ENCODE measurements around the gene SCP2. TPM values are rescaled to one million over a fixed set of nuclear protein-coding genes. Genes with fewer than 3 reads are reported as not detected.
A peak's percentile ranks its signal among the peaks of the same experiment; 100 is the strongest.

Gene SCP2, protein sequence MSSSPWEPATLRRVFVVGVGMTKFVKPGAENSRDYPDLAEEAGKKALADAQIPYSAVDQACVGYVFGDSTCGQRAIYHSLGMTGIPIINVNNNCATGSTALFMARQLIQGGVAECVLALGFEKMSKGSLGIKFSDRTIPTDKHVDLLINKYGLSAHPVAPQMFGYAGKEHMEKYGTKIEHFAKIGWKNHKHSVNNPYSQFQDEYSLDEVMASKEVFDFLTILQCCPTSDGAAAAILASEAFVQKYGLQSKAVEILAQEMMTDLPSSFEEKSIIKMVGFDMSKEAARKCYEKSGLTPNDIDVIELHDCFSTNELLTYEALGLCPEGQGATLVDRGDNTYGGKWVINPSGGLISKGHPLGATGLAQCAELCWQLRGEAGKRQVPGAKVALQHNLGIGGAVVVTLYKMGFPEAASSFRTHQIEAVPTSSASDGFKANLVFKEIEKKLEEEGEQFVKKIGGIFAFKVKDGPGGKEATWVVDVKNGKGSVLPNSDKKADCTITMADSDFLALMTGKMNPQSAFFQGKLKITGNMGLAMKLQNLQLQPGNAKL
- polyA plus RNA-seq (2011; rRNA removed) (74.7 and 124 TPM in 2 replicates), polyA plus RNA-seq (2017; fragmentation: RNase III; extraction: RNeasy Plus Mini Kit Qiagen cat#74134 plus additional on column Dnase treatment) (73.8 to 89.3 TPM (median 79.0 TPM) in 3 replicates), polyA minus RNA-seq (2011; rRNA and poly(A)+ RNA removed) (20.9 and 38.8 TPM in 2 replicates)
- 14.7 and 14.9 TPM in 2 replicates for polyA plus RNA-seq (2012; cell fraction: cytosol; rRNA removed)
- polyA plus RNA-seq (2012; cell fraction: nucleus; rRNA removed): 4.4 and 6.3 TPM in 2 replicates

DNA sequence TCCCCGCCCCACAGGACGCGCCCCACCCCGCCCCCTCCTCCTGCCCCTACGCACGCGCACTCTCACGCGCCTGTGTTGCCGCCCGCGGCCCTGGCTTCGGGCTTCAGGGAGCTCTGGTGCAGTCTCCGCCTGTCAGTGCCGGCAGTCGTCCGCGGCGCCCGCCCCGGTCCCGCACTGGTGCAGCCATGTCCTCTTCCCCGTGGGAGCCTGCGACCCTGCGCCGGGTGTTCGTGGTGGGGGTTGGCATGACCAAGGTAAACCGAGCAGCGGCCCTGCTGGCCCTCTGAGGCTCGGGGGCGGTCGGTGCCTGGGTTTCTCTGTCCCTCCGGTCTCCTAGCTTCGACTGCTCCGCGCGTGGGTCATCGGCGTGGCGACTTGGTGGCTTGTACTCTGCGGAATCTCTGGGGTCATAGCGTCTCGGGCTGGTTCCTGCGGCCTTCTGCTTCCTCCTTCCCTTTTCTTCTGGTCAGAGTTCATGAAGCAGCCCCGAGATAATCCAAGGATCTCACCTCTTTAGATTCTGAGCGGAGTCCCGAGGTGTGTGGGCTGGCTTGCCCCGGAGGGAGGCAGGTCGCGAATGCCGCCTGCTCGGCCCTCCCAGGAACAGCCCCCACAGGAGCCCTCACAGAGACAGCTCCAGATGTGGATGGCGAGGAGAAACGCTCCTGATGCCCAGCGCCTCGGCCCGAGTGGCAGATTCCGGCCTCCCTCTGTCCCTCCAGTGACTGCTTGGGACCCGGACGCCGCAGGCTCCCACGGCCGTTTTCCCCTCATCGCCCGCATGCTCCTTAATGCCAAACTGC lies at the start of gene SCP2:
Gene SCP2, plus strand, starts transcription at position 65 of the 803 bp plus-strand sequence. Its CDS starts 121 bp downstream, at position 186.
- ATAC-seq: peak; percentile 94 to 98
- 4% methylated on average over 21 of the region's 65 CpGs for WGBS (ENCODE audit: missing lambda C conversion rate)
- DNase-seq (ENCODE audit: low read depth in 1 of 2, low spot score in 1 of 2): peak; percentile 60 to 67
- POLR2A ChIA-PET: interaction anchor here (0.6 kb wide), 1 partner anchor 9 kb away, joined by 4 read pairs; no protein-coding TSS in a partner anchor
- peak within 1 kb of the TSS; percentile 85 for H3K4me2 ChIP-seq
- H3K27ac ChIP-seq: peak within 1 kb of the TSS; percentile 69 to 98
- H3K9me3 ChIP-seq: no peaks in the 10 kb centered on the region
- FAIRE-seq: no peak
- peak within 1 kb of the TSS; percentile 66 for H3K4me3 ChIP-seq
- peaks cover 6% of the 10 kb centered on the region; the same call in 1 of the 3 replicates for H3K4me1 ChIP-seq
- CTCF ChIA-PET: interaction anchor here (1.5 kb wide), 1 partner anchor 10 kb away, joined by 4 read pairs; no protein-coding TSS in a partner anchor
- no peak for TF ChIP-seq NPAS2 (CRISPR knock-in tag; IDR thresholded peaks at IDR 0.05; ENCODE audit: borderline replicate concordance)
- TF ChIP-seq, protein P1, sequence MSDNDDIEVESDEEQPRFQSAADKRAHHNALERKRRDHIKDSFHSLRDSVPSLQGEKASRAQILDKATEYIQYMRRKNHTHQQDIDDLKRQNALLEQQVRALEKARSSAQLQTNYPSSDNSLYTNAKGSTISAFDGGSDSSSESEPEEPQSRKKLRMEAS (IDR thresholded peaks at IDR 0.05): peak; percentile 41; the same call in 1 of the 2 replicates
- TF ChIP-seq EHMT2 (IDR thresholded peaks at IDR 0.05; ENCODE audit: low read depth): no peak
- TF ChIP-seq ESRRA (IDR thresholded peaks at IDR 0.05; ENCODE audit: borderline replicate concordance, low read length): no peak
- peak; percentile 42 for TF ChIP-seq POLR2A (IDR thresholded peaks at IDR 0.05; ENCODE audit: low read length)
- TF ChIP-seq HOXB5 (CRISPR knock-in tag; IDR thresholded peaks at IDR 0.05): no peak
- no peak for TF ChIP-seq RAD21 (conservative IDR thresholded peaks at IDR 0.05 in 1 of 2, IDR thresholded peaks at IDR 0.05 in 1 of 2)
- TF ChIP-seq, protein P2, sequence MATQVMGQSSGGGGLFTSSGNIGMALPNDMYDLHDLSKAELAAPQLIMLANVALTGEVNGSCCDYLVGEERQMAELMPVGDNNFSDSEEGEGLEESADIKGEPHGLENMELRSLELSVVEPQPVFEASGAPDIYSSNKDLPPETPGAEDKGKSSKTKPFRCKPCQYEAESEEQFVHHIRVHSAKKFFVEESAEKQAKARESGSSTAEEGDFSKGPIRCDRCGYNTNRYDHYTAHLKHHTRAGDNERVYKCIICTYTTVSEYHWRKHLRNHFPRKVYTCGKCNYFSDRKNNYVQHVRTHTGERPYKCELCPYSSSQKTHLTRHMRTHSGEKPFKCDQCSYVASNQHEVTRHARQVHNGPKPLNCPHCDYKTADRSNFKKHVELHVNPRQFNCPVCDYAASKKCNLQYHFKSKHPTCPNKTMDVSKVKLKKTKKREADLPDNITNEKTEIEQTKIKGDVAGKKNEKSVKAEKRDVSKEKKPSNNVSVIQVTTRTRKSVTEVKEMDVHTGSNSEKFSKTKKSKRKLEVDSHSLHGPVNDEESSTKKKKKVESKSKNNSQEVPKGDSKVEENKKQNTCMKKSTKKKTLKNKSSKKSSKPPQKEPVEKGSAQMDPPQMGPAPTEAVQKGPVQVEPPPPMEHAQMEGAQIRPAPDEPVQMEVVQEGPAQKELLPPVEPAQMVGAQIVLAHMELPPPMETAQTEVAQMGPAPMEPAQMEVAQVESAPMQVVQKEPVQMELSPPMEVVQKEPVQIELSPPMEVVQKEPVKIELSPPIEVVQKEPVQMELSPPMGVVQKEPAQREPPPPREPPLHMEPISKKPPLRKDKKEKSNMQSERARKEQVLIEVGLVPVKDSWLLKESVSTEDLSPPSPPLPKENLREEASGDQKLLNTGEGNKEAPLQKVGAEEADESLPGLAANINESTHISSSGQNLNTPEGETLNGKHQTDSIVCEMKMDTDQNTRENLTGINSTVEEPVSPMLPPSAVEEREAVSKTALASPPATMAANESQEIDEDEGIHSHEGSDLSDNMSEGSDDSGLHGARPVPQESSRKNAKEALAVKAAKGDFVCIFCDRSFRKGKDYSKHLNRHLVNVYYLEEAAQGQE (IDR thresholded peaks at IDR 0.05): no peak
- TF ChIP-seq POLR2AphosphoS2 (conservative IDR thresholded peaks at IDR 0.05; ENCODE audit: low read length): no peak
- peak; percentile 60 for TF ChIP-seq PHF8 (IDR thresholded peaks at IDR 0.05; ENCODE audit: borderline replicate concordance, low read depth)
- no peak for TF ChIP-seq HOXA7 (CRISPR knock-in tag; IDR thresholded peaks at IDR 0.05)
- no peak for TF ChIP-seq HDAC2 (IDR thresholded peaks at IDR 0.05)
- TF ChIP-seq, protein P3, sequence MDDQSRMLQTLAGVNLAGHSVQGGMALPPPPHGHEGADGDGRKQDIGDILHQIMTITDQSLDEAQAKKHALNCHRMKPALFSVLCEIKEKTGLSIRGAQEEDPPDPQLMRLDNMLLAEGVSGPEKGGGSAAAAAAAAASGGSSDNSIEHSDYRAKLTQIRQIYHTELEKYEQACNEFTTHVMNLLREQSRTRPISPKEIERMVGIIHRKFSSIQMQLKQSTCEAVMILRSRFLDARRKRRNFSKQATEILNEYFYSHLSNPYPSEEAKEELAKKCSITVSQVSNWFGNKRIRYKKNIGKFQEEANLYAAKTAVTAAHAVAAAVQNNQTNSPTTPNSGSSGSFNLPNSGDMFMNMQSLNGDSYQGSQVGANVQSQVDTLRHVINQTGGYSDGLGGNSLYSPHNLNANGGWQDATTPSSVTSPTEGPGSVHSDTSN (IDR thresholded peaks at IDR 0.05): no peak
- TF ChIP-seq, protein P4, sequence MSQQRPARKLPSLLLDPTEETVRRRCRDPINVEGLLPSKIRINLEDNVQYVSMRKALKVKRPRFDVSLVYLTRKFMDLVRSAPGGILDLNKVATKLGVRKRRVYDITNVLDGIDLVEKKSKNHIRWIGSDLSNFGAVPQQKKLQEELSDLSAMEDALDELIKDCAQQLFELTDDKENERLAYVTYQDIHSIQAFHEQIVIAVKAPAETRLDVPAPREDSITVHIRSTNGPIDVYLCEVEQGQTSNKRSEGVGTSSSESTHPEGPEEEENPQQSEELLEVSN (IDR thresholded peaks at IDR 0.05; ENCODE audit: borderline replicate concordance, low read depth): peak; percentile 57
- no peak for TF ChIP-seq KDM5A (IDR thresholded peaks at IDR 0.05)

DNA sequence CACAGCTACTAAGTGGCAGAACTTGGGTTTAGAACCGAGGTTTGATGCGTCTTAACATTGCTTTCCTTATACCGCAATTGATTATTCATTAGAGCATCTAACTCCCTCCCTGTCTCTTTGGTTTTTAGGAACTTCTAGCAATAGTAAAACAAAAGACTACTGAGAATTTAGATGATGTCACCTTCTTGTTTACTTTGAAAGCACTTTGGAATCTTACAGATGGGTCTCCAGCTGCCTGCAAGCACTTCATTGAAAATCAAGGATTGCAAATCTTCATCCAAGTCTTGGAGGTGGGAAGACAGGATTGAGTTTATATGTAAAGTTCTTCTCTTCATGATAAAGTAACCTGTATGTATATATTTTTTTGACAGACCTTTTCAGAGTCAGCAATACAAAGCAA lies 49.5 kb upstream of the SCP2 start:
- no peak overlapping the region for H3K4me3 ChIP-seq
- ATAC-seq (no peak), FAIRE-seq (no peak), DNase-seq (ENCODE audit: low read depth in 1 of 2, low spot score in 1 of 2) (no peak)
- POLR2A ChIA-PET: no interaction called here
- CTCF ChIA-PET: interaction anchor here (0.7 kb wide), 1 partner anchor 300 kb away, joined by 3 read pairs; no protein-coding TSS in a partner anchor
- no peak overlapping the region for H3K27ac ChIP-seq
- no peaks in the 10 kb centered on the region for H3K9me3 ChIP-seq
- peaks cover 4% of the 10 kb centered on the region; the same call in 2 of the 3 replicates for H3K4me1 ChIP-seq
- WGBS (ENCODE audit: missing lambda C conversion rate): 96% methylated on average over 3 of the region's 3 CpGs
- H3K4me2 ChIP-seq: no peak overlapping the region
- TF ChIP-seq RNF2 (IDR thresholded peaks at IDR 0.05; ENCODE audit: borderline replicate concordance, low read depth): no peak
- no peak for TF ChIP-seq KDM1A (IDR thresholded peaks at IDR 0.05; ENCODE audit: low read depth)
- TF ChIP-seq MAZ (IDR thresholded peaks at IDR 0.05; ENCODE audit: borderline replicate concordance, low read depth, low read length): no peak
- TF ChIP-seq RCOR1 (IDR thresholded peaks at IDR 0.05; ENCODE audit: low read depth, low read length): no peak
- TF ChIP-seq JUNB (IDR thresholded peaks at IDR 0.05): no peak
- no peak for TF ChIP-seq FOXS1 (CRISPR knock-in tag; IDR thresholded peaks at IDR 0.05)
- TF ChIP-seq TFCP2L1 (CRISPR knock-in tag; IDR thresholded peaks at IDR 0.05): no peak
- TF ChIP-seq CBX8 (IDR thresholded peaks at IDR 0.05): no peak
- no peak for TF ChIP-seq MYC (IDR thresholded peaks at IDR 0.05; ENCODE audit: borderline replicate concordance, low read length)
- TF ChIP-seq, protein P5, sequence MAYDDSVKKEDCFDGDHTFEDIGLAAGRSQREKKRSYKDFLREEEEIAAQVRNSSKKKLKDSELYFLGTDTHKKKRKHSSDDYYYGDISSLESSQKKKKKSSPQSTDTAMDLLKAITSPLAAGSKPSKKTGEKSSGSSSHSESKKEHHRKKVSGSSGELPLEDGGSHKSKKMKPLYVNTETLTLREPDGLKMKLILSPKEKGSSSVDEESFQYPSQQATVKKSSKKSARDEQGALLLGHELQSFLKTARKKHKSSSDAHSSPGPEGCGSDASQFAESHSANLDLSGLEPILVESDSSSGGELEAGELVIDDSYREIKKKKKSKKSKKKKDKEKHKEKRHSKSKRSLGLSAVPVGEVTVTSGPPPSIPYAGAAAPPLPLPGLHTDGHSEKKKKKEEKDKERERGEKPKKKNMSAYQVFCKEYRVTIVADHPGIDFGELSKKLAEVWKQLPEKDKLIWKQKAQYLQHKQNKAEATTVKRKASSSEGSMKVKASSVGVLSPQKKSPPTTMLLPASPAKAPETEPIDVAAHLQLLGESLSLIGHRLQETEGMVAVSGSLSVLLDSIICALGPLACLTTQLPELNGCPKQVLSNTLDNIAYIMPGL (CRISPR knock-in tag; IDR thresholded peaks at IDR 0.05; ENCODE audit: borderline replicate concordance): no peak
- TF ChIP-seq, protein P4 (IDR thresholded peaks at IDR 0.05; ENCODE audit: borderline replicate concordance, low read depth): no peak
